Astrocyte (in vitro differentiated cells and primary cell): ENCODE measurements around the gene CFDP1. TPM values are rescaled to one million over a fixed set of nuclear protein-coding genes. Genes with fewer than 3 reads are reported as not detected.
A peak's percentile ranks its signal among the peaks of the same experiment; 100 is the strongest.
"Not testable (repeated sequence)": the region's sequence is repeated elsewhere in the genome, so short reads cannot be mapped to it uniquely, and the experiment has no call there.

Experiments
- DNase-seq: peaks from one replicate; pipeline ENCODE4 v3.0.0-alpha.2; 2010; ENCODE audit warnings: low read depth
- FAIRE-seq: peaks from 2 replicates; lab custom pipeline; 2011; peaks lifted over from hg19 to GRCh38; lab: Jason Lieb, UNC
- H2AFZ ChIP-seq: 2 replicates; pipeline ENCODE4 v1.6.0; 2012; ENCODE audit warnings: low read depth, low read length, inconsistent platforms
- H3K27ac ChIP-seq: 2 replicates; pipeline ENCODE4 v1.5.1; 2011; ENCODE audit warnings: low read depth, low read length, inconsistent platforms
- H3K27me3 ChIP-seq: 2 replicates; pipeline ENCODE4 v1.6.0; 2011; ENCODE audit warnings: low read length, inconsistent platforms; ENCODE audit not compliant: insufficient read depth
- H3K36me3 ChIP-seq: 2 replicates; pipeline ENCODE4 v1.5.1; 2011; ENCODE audit warnings: low read length, inconsistent platforms; ENCODE audit not compliant: insufficient read depth
- H3K4me1 ChIP-seq: 2 replicates; pipeline ENCODE4 v1.5.1; 2011; ENCODE audit warnings: low read length, inconsistent platforms; ENCODE audit not compliant: insufficient read depth
- H3K4me2 ChIP-seq: 2 replicates; pipeline ENCODE4 v1.6.0; 2012; ENCODE audit warnings: low read length, inconsistent platforms
- H3K4me3 ChIP-seq: 2 replicates; pipeline ENCODE4 v1.5.1; 2011; ENCODE audit warnings: low read depth, mild to moderate bottlenecking, low read length, inconsistent platforms; ENCODE audit not compliant: insufficient read depth
- H3K79me2 ChIP-seq: 2 replicates; pipeline ENCODE4 v1.6.0; 2012; ENCODE audit warnings: mild to moderate bottlenecking, low read length, inconsistent platforms; ENCODE audit not compliant: insufficient read depth
- H3K9ac ChIP-seq: 2 replicates; pipeline ENCODE4 v1.6.0; 2012; ENCODE audit warnings: mild to moderate bottlenecking, low read length, inconsistent platforms
- H3K9me3 ChIP-seq: 2 replicates; pipeline ENCODE4 v1.5.1; 2012; ENCODE audit warnings: low read depth, mild to moderate bottlenecking, low read length, inconsistent platforms; ENCODE audit not compliant: insufficient read depth
- H4K20me1 ChIP-seq: 2 replicates; pipeline ENCODE4 v1.6.0; 2012; ENCODE audit warnings: low read length, inconsistent platforms; ENCODE audit not compliant: insufficient read depth
- H3K27ac Mint-ChIP-seq: one replicate; pipeline ENCODE4 v1.8.0; 2021; ENCODE audit warnings: mild to moderate bottlenecking, mixed read lengths; ENCODE audit not compliant: unreplicated experiment
- H3K27me3 Mint-ChIP-seq: one replicate; pipeline ENCODE4 v1.8.0; 2021; ENCODE audit warnings: low read depth, mixed read lengths; ENCODE audit not compliant: unreplicated experiment
- H3K36me3 Mint-ChIP-seq: one replicate; pipeline ENCODE4 v1.8.0; 2021; ENCODE audit warnings: low read depth, mixed read lengths; ENCODE audit not compliant: unreplicated experiment
- H3K4me1 Mint-ChIP-seq: one replicate; pipeline ENCODE4 v1.8.0; 2021; ENCODE audit warnings: low read depth, mixed read lengths; ENCODE audit not compliant: unreplicated experiment
- H3K4me3 Mint-ChIP-seq: one replicate; pipeline ENCODE4 v1.8.0; 2021; ENCODE audit warnings: mild to moderate bottlenecking, moderate library complexity, mixed read lengths; ENCODE audit not compliant: unreplicated experiment
- H3K9me3 Mint-ChIP-seq: one replicate; pipeline ENCODE4 v1.8.0; 2021; ENCODE audit warnings: mild to moderate bottlenecking, mixed read lengths; ENCODE audit not compliant: unreplicated experiment
- CTCF ChIP-seq: IDR thresholded peaks from 2 replicates; pipeline ENCODE4 v1.5.1; 2011; ENCODE audit warnings: low read depth, mild to moderate bottlenecking, inconsistent platforms, low read length, moderate library complexity; ENCODE audit not compliant: insufficient read depth
- EZH2 ChIP-seq: IDR thresholded peaks from 2 replicates; pipeline ENCODE4 v1.6.1; 2012; ENCODE audit warnings: mild to moderate bottlenecking, low read length, inconsistent platforms; ENCODE audit not compliant: insufficient read depth
- total RNA-seq: library from RNA; stranded (reverse); gene quantifications from 2 replicates; pipeline ENCODE4 v1.2.1, GENCODE V29; 2021

Gene CFDP1
- total RNA-seq, 1 donor from 2014 or later = 36.9 TPM

DNA sequence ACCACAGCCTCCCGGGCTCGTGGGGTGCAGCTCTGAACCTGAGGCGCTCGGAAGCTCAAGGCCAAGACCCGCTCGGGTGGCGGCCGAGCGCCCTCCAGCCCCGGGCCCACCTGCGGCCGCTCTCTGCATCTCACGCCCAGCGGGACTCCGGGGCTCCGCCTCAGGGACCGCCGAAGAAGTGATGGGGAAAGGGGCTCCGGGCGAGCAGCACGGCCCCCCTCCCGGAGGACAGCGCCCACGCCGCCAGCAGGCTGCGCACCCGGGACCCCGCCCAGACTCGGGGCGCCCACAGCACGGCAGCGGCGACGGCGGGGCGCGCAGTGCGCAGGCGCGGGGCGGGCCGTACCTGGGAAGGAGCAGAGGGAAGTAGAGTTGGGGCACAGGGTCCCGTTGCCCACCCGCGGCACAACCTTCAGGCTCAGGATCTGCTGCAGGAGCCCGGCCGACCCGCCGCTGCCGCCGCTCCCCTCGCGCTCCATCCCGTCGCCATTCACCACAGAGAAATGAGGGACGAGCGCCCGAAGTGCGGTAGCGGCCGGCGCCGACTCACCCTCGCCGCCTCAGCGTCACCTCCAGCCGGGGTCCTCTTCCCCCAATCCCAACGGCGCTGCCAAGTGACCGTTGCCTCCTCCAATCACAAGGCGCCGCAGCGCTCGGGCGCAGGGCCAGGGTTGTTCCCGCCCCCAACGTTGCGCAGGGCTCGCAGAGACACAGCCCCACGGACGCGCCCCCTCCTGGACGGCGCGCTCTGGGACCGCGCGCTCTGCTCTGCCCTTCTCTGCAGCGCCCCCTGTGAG, 31.0 kb upstream of the CFDP1 start, which contains the start of gene TMEM170A:
Gene TMEM170A (minus strand): TSS at position 568 of the 797 bp plus-strand sequence. CDS start 89 bp downstream, at position 479.
- no peaks in the 10 kb centered on the region for H3K36me3 Mint-ChIP-seq
- Histone ChIP-seq H3K9ac (peak within 1 kb of the TSS; percentile 91), H3K27me3 (no peaks in the 10 kb centered on the region), H3K79me2 (peaks cover 49% of the 10 kb centered on the region), H3K27ac (peak within 1 kb of the TSS; percentile 96), H3K9me3 (no peaks in the 10 kb centered on the region), H3K4me3 (peak within 1 kb of the TSS; percentile 83), H3K4me2 (peak within 1 kb of the TSS; percentile 97), H3K36me3 (no peaks in the 10 kb centered on the region), H3K4me1 (peaks cover 3% of the 10 kb centered on the region), H2AFZ (peak within 1 kb of the TSS; percentile 99), H4K20me1 (peaks cover 44% of the 10 kb centered on the region)
- H3K27me3 Mint-ChIP-seq = no peaks in the 10 kb centered on the region
- FAIRE-seq = no peak
- H3K9me3 Mint-ChIP-seq = no peaks in the 10 kb centered on the region
- DNase-seq = peak; percentile 94
- H3K4me1 Mint-ChIP-seq = peaks cover 11% of the 10 kb centered on the region
- H3K4me3 Mint-ChIP-seq = peak within 1 kb of the TSS; percentile 96
- peak within 1 kb of the TSS; percentile 80 for H3K27ac Mint-ChIP-seq
- TF ChIP-seq CTCF (peak; percentile 99), EZH2 (no peak)

GRCh38 chr16:75463389-75464121, 30.3 kb upstream of the CFDP1 start:
- H3K9me3 ChIP-seq, H3K36me3 Mint-ChIP-seq, H3K36me3 ChIP-seq, H3K4me1 ChIP-seq, H3K9me3 Mint-ChIP-seq, H3K27me3 ChIP-seq, FAIRE-seq, H3K27me3 Mint-ChIP-seq: not testable (repeated sequence)
- Histone ChIP-seq H3K4me2 (peak overlapping the region; percentile 97), H3K27ac (peak overlapping the region; percentile 96), H2AFZ (peak overlapping the region; percentile 99), H4K20me1 (peaks cover 49% of the 10 kb centered on the region), H3K4me3 (peak overlapping the region; percentile 83), H3K79me2 (peaks cover 55% of the 10 kb centered on the region), H3K9ac (peak overlapping the region; percentile 91)
- Mint-ChIP-seq H3K4me1 (peaks cover 11% of the 10 kb centered on the region), H3K27ac (peak overlapping the region; percentile 80), H3K4me3 (peak overlapping the region; percentile 96)
- DNase-seq = peak; percentile 4

GRCh38 chr16:75462806-75463205, 29.5 kb upstream of the CFDP1 start:
- Histone ChIP-seq H3K79me2 (peaks cover 62% of the 10 kb centered on the region), H3K4me1 (peaks cover 3% of the 10 kb centered on the region), H2AFZ (no peak overlapping the region), H3K9me3 (no peaks in the 10 kb centered on the region), H3K36me3 (no peaks in the 10 kb centered on the region), H3K27me3 (no peaks in the 10 kb centered on the region), H3K27ac (no peak overlapping the region), H3K4me3 (no peak overlapping the region), H3K4me2 (peak overlapping the region; percentile 97), H4K20me1 (peaks cover 57% of the 10 kb centered on the region), H3K9ac (peak overlapping the region; percentile 91)
- H3K27ac Mint-ChIP-seq = no peak overlapping the region
- H3K27me3 Mint-ChIP-seq = no peaks in the 10 kb centered on the region
- FAIRE-seq (no peak), DNase-seq (no peak)
- peak overlapping the region; percentile 96 for H3K4me3 Mint-ChIP-seq
- TF ChIP-seq EZH2 (no peak), CTCF (no peak)
- peaks cover 11% of the 10 kb centered on the region for H3K4me1 Mint-ChIP-seq
- no peaks in the 10 kb centered on the region for H3K36me3 Mint-ChIP-seq
- H3K9me3 Mint-ChIP-seq = no peaks in the 10 kb centered on the region
